HG03060 (cell line): ENCODE results near the gene SLC7A1.

Experiments
- ATAC-seq: cut with Tn5 transposase; IDR thresholded peaks from one replicate; pipeline ENCODE4 v1.9.1; 2021; ENCODE audit warnings: low read depth, moderate number of reproducible peaks; ENCODE audit not compliant: unreplicated experiment

The SLC7A1 gene

GRCh38 chr13:29472332-29472961 lies 123.0 kb downstream of the SLC7A1 start:
- ATAC-seq, result no peak

- no peak for ATAC-seq
Observed at GRCh38 chr13:29471551-29471950, 123.9 kb downstream of the SLC7A1 start.

- no peak for ATAC-seq
Observed at GRCh38 chr13:29465741-29466293, 129.7 kb downstream of the SLC7A1 start.

- ATAC-seq, result no peak
Observed at GRCh38 chr13:29464105-29464679, 131.3 kb downstream of the SLC7A1 start.

- ATAC-seq, result no peak
Observed at GRCh38 chr13:29459813-29460355, 135.6 kb downstream of the SLC7A1 start.
